Neural crest cell (in vitro differentiated cells): ENCODE data around the gene PRRT2. TPM values are rescaled to one million over a fixed set of nuclear protein-coding genes. Genes with fewer than 3 reads are reported as not detected.
A peak's percentile ranks its signal among the peaks of the same experiment; 100 is the strongest.

Experiments used
- DNase-seq: peaks from one replicate; pipeline ENCODE4 v3.0.0; 2021; ENCODE audit warnings: low read depth, mixed read lengths, low spot score
- H3K27ac Mint-ChIP-seq: one replicate; pipeline ENCODE4 v1.8.0; 2021; ENCODE audit warnings: mild to moderate bottlenecking, mixed read lengths; ENCODE audit not compliant: unreplicated experiment
- H3K27me3 Mint-ChIP-seq: 2 replicates; pipeline ENCODE4 v1.8.0; 2021; ENCODE audit warnings: low read depth, mild to moderate bottlenecking, mixed read lengths
- H3K36me3 Mint-ChIP-seq: 2 replicates; pipeline ENCODE4 v1.8.0; 2021; ENCODE audit warnings: low read depth, mild to moderate bottlenecking, mixed read lengths
- H3K4me1 Mint-ChIP-seq: 2 replicates; pipeline ENCODE4 v1.8.0; 2021; ENCODE audit warnings: mixed read lengths
- H3K4me3 Mint-ChIP-seq: one replicate; pipeline ENCODE4 v1.8.0; 2021; ENCODE audit warnings: mild to moderate bottlenecking, mixed read lengths
- H3K9me3 Mint-ChIP-seq: 2 replicates; pipeline ENCODE4 v1.8.0; 2021; ENCODE audit warnings: mixed read lengths
- CTCF ChIP-seq: fragments of 200-600 bp; sonication (generic); conservative IDR thresholded peaks from 2 replicates; pipeline ENCODE4 v1.5.0; 2021; ENCODE audit warnings: antibody characterized with exemption, mild to moderate bottlenecking
- total RNA-seq: library from RNA; stranded (reverse); gene quantifications from 2 replicates; pipeline ENCODE4 v1.2.1, GENCODE V29; 2021

Gene PRRT2
- total RNA-seq, 1 donor from 2014 or later, result 21.2 TPM

GRCh38 chr16:29820730-29821642 is 9.0 kb downstream of the PRRT2 start:
- TF ChIP-seq CTCF, result no peak
- H3K4me3 Mint-ChIP-seq, result peak overlapping the region; percentile 38
- peaks cover under 1% of the 10 kb centered on the region for H3K27me3 Mint-ChIP-seq

GRCh38 chr16:29821643-29822115 is 9.7 kb downstream of the PRRT2 start:
- no peaks in the 10 kb centered on the region for H3K9me3 Mint-ChIP-seq
- H3K4me3 Mint-ChIP-seq, result peak overlapping the region; percentile 59
- H3K36me3 Mint-ChIP-seq, result peaks cover 11% of the 10 kb centered on the region
- peaks cover 42% of the 10 kb centered on the region for H3K4me1 Mint-ChIP-seq
- TF ChIP-seq CTCF, result no peak
- DNase-seq, result no peak
- H3K27ac Mint-ChIP-seq, result no peak overlapping the region
- H3K27me3 Mint-ChIP-seq, result no peaks in the 10 kb centered on the region

More at GRCh38 chr16:29820730-29821642, 9.0 kb downstream of the PRRT2 start:
- H3K9me3 Mint-ChIP-seq, result no peaks in the 10 kb centered on the region
- no peak for DNase-seq
- H3K36me3 Mint-ChIP-seq, result peaks cover 11% of the 10 kb centered on the region
- no peak overlapping the region for H3K27ac Mint-ChIP-seq
- peaks cover 45% of the 10 kb centered on the region for H3K4me1 Mint-ChIP-seq

GRCh38 chr16:29824589-29825144 is 12.7 kb downstream of the PRRT2 start:
- no peak for TF ChIP-seq CTCF
- Mint-ChIP-seq H3K27ac (no peak overlapping the region), H3K4me3 (no peak overlapping the region), H3K4me1 (peaks cover 19% of the 10 kb centered on the region), H3K9me3 (no peaks in the 10 kb centered on the region), H3K36me3 (peaks cover under 1% of the 10 kb centered on the region), H3K27me3 (peaks cover 4% of the 10 kb centered on the region)
- DNase-seq, result no peak

- H3K36me3 Mint-ChIP-seq, result no peaks in the 10 kb centered on the region
- H3K27me3 Mint-ChIP-seq, result peaks cover 4% of the 10 kb centered on the region
- peak overlapping the region; percentile 69 for H3K4me3 Mint-ChIP-seq
- peaks cover 15% of the 10 kb centered on the region for H3K4me1 Mint-ChIP-seq
- no peak for TF ChIP-seq CTCF
- no peaks in the 10 kb centered on the region for H3K9me3 Mint-ChIP-seq
- peak overlapping the region; percentile 75 for H3K27ac Mint-ChIP-seq
- DNase-seq, result no peak
These were observed 13.4 kb downstream of the PRRT2 start for GRCh38 chr16:29825145-29826044.

GRCh38 chr16:29826342-29826695 is 14.3 kb downstream of the PRRT2 start:
- Mint-ChIP-seq H3K27ac (no peak overlapping the region), H3K4me3 (no peak overlapping the region), H3K27me3 (peaks cover 4% of the 10 kb centered on the region), H3K36me3 (no peaks in the 10 kb centered on the region), H3K9me3 (no peaks in the 10 kb centered on the region), H3K4me1 (peaks cover 10% of the 10 kb centered on the region)
- DNase-seq, result no peak
- no peak for TF ChIP-seq CTCF
